Fibroblast of gingiva (primary cell): ENCODE data around the gene GLT1D1.
A peak's percentile ranks its signal among the peaks of the same experiment; 100 is the strongest.
"Not testable (repeated sequence)": the region's sequence is repeated elsewhere in the genome, so short reads cannot be mapped to it uniquely, and the experiment has no call there.

Source experiments
- DNase-seq: peaks from one replicate; pipeline ENCODE4 v3.0.0-alpha.2; 2011; ENCODE audit warnings: low read depth

GLT1D1 gene

GRCh38 chr12:128820723-128821432 lies 32.4 kb upstream of the GLT1D1 start:
- no peak for DNase-seq

- no peak for DNase-seq
Measured at GRCh38 chr12:128823216-128823915, 29.9 kb upstream of the GLT1D1 start.

GRCh38 chr12:128823916-128824839 lies 29.1 kb upstream of the GLT1D1 start, which contains the start of gene SLC15A4:
Gene SLC15A4 (minus strand): TSS chr12:128823958. CDS start chr12:128823943, 15 bp downstream.
- DNase-seq: peak; percentile 89

GRCh38 chr12:128825835-128826234 lies 27.4 kb upstream of the GLT1D1 start:
- DNase-seq: no peak

GRCh38 chr12:128827724-128828123 lies 25.6 kb upstream of the GLT1D1 start:
- DNase-seq: no peak

GRCh38 chr12:128829861-128830504 lies 23.3 kb upstream of the GLT1D1 start:
- no peak for DNase-seq

GRCh38 chr12:128830505-128830893 lies 22.8 kb upstream of the GLT1D1 start:
- no peak for DNase-seq

GRCh38 chr12:128833418-128833817 lies 19.9 kb upstream of the GLT1D1 start:
- no peak for DNase-seq

GRCh38 chr12:128839885-128840284 lies 13.4 kb upstream of the GLT1D1 start:
- DNase-seq: not testable (repeated sequence)

- no peak for DNase-seq
Measured at GRCh38 chr12:128840862-128841468, 12.3 kb upstream of the GLT1D1 start.

GRCh38 chr12:128842579-128842978 lies 10.7 kb upstream of the GLT1D1 start:
- no peak for DNase-seq

GRCh38 chr12:128843538-128843937 lies 9.7 kb upstream of the GLT1D1 start:
- no peak for DNase-seq

- DNase-seq: no peak
Measured at GRCh38 chr12:128844031-128844635, 9.1 kb upstream of the GLT1D1 start.

- not testable (repeated sequence) for DNase-seq
Measured at GRCh38 chr12:128846671-128847070, 6.6 kb upstream of the GLT1D1 start.

GRCh38 chr12:128848371-128848770 lies 4.9 kb upstream of the GLT1D1 start:
- no peak for DNase-seq

GRCh38 chr12:128849806-128850205 lies 3.5 kb upstream of the GLT1D1 start:
- not testable (repeated sequence) for DNase-seq

- DNase-seq: no peak
Measured at GRCh38 chr12:128850400-128850799, 2.9 kb upstream of the GLT1D1 start.

GRCh38 chr12:128851429-128851828 lies 1.8 kb upstream of the GLT1D1 start:
- DNase-seq: not testable (repeated sequence)

- DNase-seq: no peak
Measured at GRCh38 chr12:128852026-128852698, 1.1 kb upstream of the GLT1D1 start.

GRCh38 chr12:128853600-128854197 lies 421 bp downstream of the GLT1D1 start:
- no peak for DNase-seq
